Fibroblast of the aortic adventitia (primary cell): Measurements from ENCODE around the gene MCU. TPM values are rescaled to one million over a fixed set of nuclear protein-coding genes. Genes with fewer than 3 reads are reported as not detected.
"Not testable (repeated sequence)": the region's sequence is repeated elsewhere in the genome, so short reads cannot be mapped to it uniquely, and the experiment has no call there.

ENCODE experiments used
- DNase-seq: peaks from one replicate; pipeline ENCODE4 v3.0.0-alpha.2; 2010; ENCODE audit warnings: low read depth
- H3K4me3 ChIP-seq: 2 replicates; pipeline ENCODE4 v1.5.1; 2011; ENCODE audit warnings: low read depth, mild to moderate bottlenecking, control low read depth, low read length, moderate library complexity
- total RNA-seq: library from RNA; depleted of rRNA; stranded (reverse); fragments of >200 nt; gene quantifications from 2 replicates; pipeline ENCODE4 v1.2.3, GENCODE V29; 2012; ENCODE audit warnings: low replicate concordance
- TF ChIP-seq, protein P1 (sequence below): IDR thresholded peaks from 2 replicates; pipeline ENCODE4 v1.5.1; 2011; ENCODE audit warnings: mild to moderate bottlenecking, low read length, control low read depth, inconsistent platforms; ENCODE audit not compliant: insufficient read depth

MCU gene
- total RNA-seq, 1 donor: 32.5 TPM

- TF ChIP-seq, protein P1, sequence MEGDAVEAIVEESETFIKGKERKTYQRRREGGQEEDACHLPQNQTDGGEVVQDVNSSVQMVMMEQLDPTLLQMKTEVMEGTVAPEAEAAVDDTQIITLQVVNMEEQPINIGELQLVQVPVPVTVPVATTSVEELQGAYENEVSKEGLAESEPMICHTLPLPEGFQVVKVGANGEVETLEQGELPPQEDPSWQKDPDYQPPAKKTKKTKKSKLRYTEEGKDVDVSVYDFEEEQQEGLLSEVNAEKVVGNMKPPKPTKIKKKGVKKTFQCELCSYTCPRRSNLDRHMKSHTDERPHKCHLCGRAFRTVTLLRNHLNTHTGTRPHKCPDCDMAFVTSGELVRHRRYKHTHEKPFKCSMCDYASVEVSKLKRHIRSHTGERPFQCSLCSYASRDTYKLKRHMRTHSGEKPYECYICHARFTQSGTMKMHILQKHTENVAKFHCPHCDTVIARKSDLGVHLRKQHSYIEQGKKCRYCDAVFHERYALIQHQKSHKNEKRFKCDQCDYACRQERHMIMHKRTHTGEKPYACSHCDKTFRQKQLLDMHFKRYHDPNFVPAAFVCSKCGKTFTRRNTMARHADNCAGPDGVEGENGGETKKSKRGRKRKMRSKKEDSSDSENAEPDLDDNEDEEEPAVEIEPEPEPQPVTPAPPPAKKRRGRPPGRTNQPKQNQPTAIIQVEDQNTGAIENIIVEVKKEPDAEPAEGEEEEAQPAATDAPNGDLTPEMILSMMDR: no peak
- H3K4me3 ChIP-seq: no peak overlapping the region
- DNase-seq: peak; percentile 81
These were observed 44.4 kb downstream of the MCU start for GRCh38 chr10:72736176-72736827.

- TF ChIP-seq, protein P1: no peak
- no peak for DNase-seq
- H3K4me3 ChIP-seq: no peak overlapping the region
These were observed 44.9 kb downstream of the MCU start for GRCh38 chr10:72736828-72737220.

GRCh38 chr10:72737357-72737756, 45.4 kb downstream of the MCU start:
- not testable (repeated sequence) for H3K4me3 ChIP-seq, DNase-seq

DNA sequence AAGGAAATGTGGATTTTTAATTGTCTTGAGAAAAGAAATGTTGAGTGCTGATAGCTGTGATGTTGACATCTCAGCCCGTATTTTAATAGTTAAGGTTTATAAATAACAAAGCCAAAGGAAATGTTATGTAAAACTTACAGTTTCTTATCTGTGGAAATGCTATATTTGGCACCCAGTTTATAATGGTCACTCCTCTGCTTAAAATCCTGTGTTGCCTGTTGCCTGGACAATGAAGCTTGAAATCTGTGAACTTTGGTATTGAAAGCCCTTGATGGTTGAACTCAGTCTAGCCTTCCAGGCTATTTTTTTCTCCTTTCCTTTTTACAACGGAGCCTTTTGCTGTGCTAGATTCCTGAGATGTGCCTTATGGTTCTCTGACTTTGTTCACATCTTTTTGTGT, 46.5 kb downstream of the MCU start:
- TF ChIP-seq, protein P1: no peak
- no peak overlapping the region for H3K4me3 ChIP-seq
- peak; percentile 82 for DNase-seq

DNA sequence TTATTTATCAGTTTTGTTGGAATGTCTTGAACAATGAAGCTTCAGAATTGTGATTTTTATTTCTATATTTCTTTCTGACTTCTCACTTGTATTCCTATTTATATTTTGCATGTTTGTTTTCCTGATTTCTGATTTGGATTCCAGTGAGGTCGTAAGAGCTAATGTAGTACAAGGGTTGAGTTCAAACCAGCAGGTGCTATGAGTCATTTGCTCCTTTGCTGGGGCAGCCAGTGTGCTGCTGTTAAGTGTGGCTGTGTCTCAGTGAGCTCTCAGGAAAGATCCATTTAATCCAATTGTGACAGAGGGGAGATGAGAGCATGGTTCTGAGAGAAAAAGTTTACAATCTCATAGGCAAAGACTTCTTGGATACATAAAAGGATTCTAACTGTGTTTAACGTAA, 48.6 kb downstream of the MCU start:
- TF ChIP-seq, protein P1: no peak
- H3K4me3 ChIP-seq: no peak overlapping the region
- DNase-seq: no peak

GRCh38 chr10:72742092-72742491, 50.1 kb downstream of the MCU start:
- TF ChIP-seq, protein P1: no peak
- no peak for DNase-seq

GRCh38 chr10:72742797-72743196, 50.9 kb downstream of the MCU start:
- no peak for DNase-seq
- H3K4me3 ChIP-seq: no peak overlapping the region
- TF ChIP-seq, protein P1: no peak

More at GRCh38 chr10:72742092-72742491, 50.1 kb downstream of the MCU start:
- H3K4me3 ChIP-seq: no peak overlapping the region
